Peyer's patch (tissue), 4 donors: ENCODE measurements around the gene CYTH3.

Experiments used
- CTCF ChIP-seq, 6 experiments: fragments of 450-650 bp in 4 of 6; fragments of 200-600 bp in 2 of 6; sonication (generic) in 1 of 6; IDR thresholded peaks; one replicate each; pipeline ENCODE4 v1.5.1; 2017 to 2019; ENCODE audit warnings: antibody characterized with exemption in 6 of 6, mild to moderate bottlenecking in 3 of 6, moderate library complexity in 1 of 6
- POLR2A ChIP-seq, 2 donors: fragments of 450-650 bp; IDR thresholded peaks; one replicate each; pipeline ENCODE4 v1.5.1; 2017; ENCODE audit warnings: antibody characterized with exemption in 2 of 2, mild to moderate bottlenecking in 2 of 2, moderate library complexity in 2 of 2

- no peak for TF ChIP-seq CTCF (IDR thresholded peaks at IDR 0.05)
- no peak for TF ChIP-seq POLR2A (IDR thresholded peaks at IDR 0.05)
These were observed 10.7 kb downstream of the CYTH3 start for GRCh38 chr7:6261699-6262098.
